ENCODE data around the gene HSPB7.

DNA sequence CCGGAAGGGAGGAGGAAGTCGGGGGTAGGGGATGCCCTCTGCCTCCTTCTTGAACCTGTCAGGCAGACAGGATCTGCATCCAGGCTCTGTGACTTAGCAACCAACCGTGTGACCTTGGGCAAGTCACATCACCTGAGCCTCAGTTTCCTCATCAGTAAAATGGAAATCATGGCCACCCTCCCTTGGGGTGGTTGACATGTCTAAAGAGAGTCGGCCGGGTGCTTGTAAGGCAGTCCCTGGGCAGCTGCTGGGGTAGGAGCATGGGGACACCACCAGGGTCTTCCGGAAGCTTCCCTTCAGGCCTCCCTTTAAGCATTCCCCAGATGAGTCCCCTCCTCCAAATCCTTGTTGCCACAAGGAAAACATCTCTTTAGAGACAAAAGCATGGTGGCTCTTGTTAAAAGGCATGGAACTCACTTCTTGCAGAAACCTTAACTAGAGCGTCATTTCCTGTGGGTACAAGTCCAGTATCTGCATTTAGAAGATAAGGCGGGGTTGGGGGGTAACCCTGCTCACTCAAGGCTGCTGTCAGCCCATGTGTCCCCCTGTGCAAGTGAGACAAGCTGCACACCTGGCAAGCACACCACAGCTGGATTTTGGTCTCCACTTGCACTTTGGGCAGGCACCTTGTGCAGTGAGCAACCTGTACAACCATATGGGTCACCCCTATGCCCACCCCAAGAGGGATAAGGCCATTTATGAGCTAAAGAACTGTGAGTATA is 36.1 kb upstream of the HSPB7 start:
- TF ChIP-seq POLR2AphosphoS5 (IDR thresholded peaks at IDR 0.05; ENCODE audit: borderline replicate concordance, low read depth, low read length): no peak
- TF ChIP-seq EZH2 (IDR thresholded peaks at IDR 0.05): no peak
- no peak for TF ChIP-seq FOXP2 (optimal IDR thresholded peaks at IDR 0.05; ENCODE audit: control extremely low read depth, extremely low read length, insufficient read depth)
